CD4-positive, CD25-positive, alpha-beta regulatory T cell (primary cell): Measurements from ENCODE around the gene KCNF1. TPM values are rescaled to one million over a fixed set of nuclear protein-coding genes. Genes with fewer than 3 reads are reported as not detected.
A peak's percentile ranks its signal among the peaks of the same experiment; 100 is the strongest.
"Not testable (repeated sequence)": the region's sequence is repeated elsewhere in the genome, so short reads cannot be mapped to it uniquely, and the experiment has no call there.

Source experiments
- ATAC-seq, 2 donors: fragments of 150-1000 bp; cut with Tn5 transposase; one replicate each; pipeline ENCODE4 v1.10.0; 2021; ENCODE audit warnings: low read depth in 2 of 2, moderate number of reproducible peaks in 2 of 2, moderate library complexity in 1 of 2
- DNase-seq, 3 donors: peaks; one replicate each; pipeline versions ENCODE4 v3.0.0 to v3.0.0-alpha.2; 2012 to 2022; ENCODE audit warnings: mixed read lengths in 1 of 3
- H3K27ac ChIP-seq: one replicate; pipeline ENCODE4 v1.7.0; 2013; ENCODE audit warnings: mild to moderate bottlenecking, low read length; ENCODE audit not compliant: insufficient read depth, poor library complexity, severe bottlenecking
- H3K27me3 ChIP-seq: one replicate; pipeline ENCODE4 v1.7.0; 2013; ENCODE audit warnings: low read length; ENCODE audit not compliant: control insufficient read depth, insufficient read depth
- H3K36me3 ChIP-seq: one replicate; pipeline ENCODE4 v1.7.0; 2013; ENCODE audit warnings: mild to moderate bottlenecking, low read length, moderate library complexity; ENCODE audit not compliant: control insufficient read depth, insufficient read depth
- H3K4me1 ChIP-seq: 2 replicates; pipeline ENCODE4 v1.7.0; 2013; ENCODE audit warnings: mild to moderate bottlenecking, low read length; ENCODE audit not compliant: insufficient read depth, control insufficient read depth, poor library complexity, severe bottlenecking
- H3K4me3 ChIP-seq: one replicate; pipeline ENCODE4 v1.7.0; 2013; ENCODE audit warnings: low read depth, mild to moderate bottlenecking, low read length, moderate library complexity
- H3K9me3 ChIP-seq, 2 experiments: 1 replicate in 1 of 2; 2 replicates in 1 of 2; pipeline ENCODE4 v1.7.0; 2013; ENCODE audit warnings: low read length in 2 of 2, mild to moderate bottlenecking in 1 of 2, moderate library complexity in 1 of 2; ENCODE audit not compliant: control insufficient read depth in 2 of 2
- H3K27ac Mint-ChIP-seq, 3 donors: one replicate each; pipeline ENCODE4 v1.8.0; 2020 to 2022; ENCODE audit warnings: mild to moderate bottlenecking in 3 of 3, mixed read lengths in 3 of 3, moderate library complexity in 2 of 3
- H3K27me3 Mint-ChIP-seq: one replicate; pipeline ENCODE4 v1.8.0; 2022; ENCODE audit warnings: mild to moderate bottlenecking, mixed read lengths
- H3K36me3 Mint-ChIP-seq: one replicate; pipeline ENCODE4 v1.8.0; 2020; ENCODE audit warnings: mixed read lengths
- H3K4me1 Mint-ChIP-seq, 4 donors: one replicate each; pipeline ENCODE4 v1.8.0; 2020 to 2022; ENCODE audit warnings: mixed read lengths in 4 of 4, mild to moderate bottlenecking in 1 of 4
- H3K4me3 Mint-ChIP-seq, 4 donors: one replicate each; pipeline ENCODE4 v1.8.0; 2020 to 2022; ENCODE audit warnings: mild to moderate bottlenecking in 4 of 4, mixed read lengths in 4 of 4, moderate library complexity in 3 of 4
- H3K9me3 Mint-ChIP-seq, 7 donors: one replicate each; pipeline ENCODE4 v1.8.0; 2020 to 2022; ENCODE audit warnings: mixed read lengths in 7 of 7, mild to moderate bottlenecking in 3 of 7, moderate library complexity in 2 of 7
- polyA plus RNA-seq, 4 donors: library from polyadenylated mRNA; unstranded; fragments of 300-500 nt; fragmentation: Illumina TruSeq; gene quantifications; one replicate each; pipeline ENCODE4 v1.2.3, GENCODE V29; 2021
- total RNA-seq: library from RNA; stranded (reverse); gene quantifications from one replicate; pipeline ENCODE4 v1.2.3, GENCODE V29; 2022

The KCNF1 gene
- total and polyA plus RNA-seq, 5 donors from 2014 or later: not detected

- no peak for DNase-seq
- H3K27ac ChIP-seq: no peak overlapping the region
- H3K4me3 Mint-ChIP-seq: no peak overlapping the region
- H3K9me3 ChIP-seq: no peaks in the 10 kb centered on the region
- no peaks in the 10 kb centered on the region for H3K36me3 Mint-ChIP-seq
- H3K9me3 Mint-ChIP-seq: peaks cover 0 to 11% (median 0%) of the 10 kb centered on the region in 7 donors
- H3K27me3 ChIP-seq: peaks cover 4% of the 10 kb centered on the region
- ATAC-seq: no peak
- H3K4me1 Mint-ChIP-seq: peaks cover 0 to 4% (median 0%) of the 10 kb centered on the region in 4 donors
- H3K4me3 ChIP-seq: no peak overlapping the region
- no peaks in the 10 kb centered on the region for H3K36me3 ChIP-seq
- H3K27ac Mint-ChIP-seq: no peak overlapping the region
- H3K4me1 ChIP-seq: no peaks in the 10 kb centered on the region
- H3K27me3 Mint-ChIP-seq: no peaks in the 10 kb centered on the region
Observed at GRCh38 chr2:10954416-10954815, 42.7 kb downstream of the KCNF1 start.

DNA sequence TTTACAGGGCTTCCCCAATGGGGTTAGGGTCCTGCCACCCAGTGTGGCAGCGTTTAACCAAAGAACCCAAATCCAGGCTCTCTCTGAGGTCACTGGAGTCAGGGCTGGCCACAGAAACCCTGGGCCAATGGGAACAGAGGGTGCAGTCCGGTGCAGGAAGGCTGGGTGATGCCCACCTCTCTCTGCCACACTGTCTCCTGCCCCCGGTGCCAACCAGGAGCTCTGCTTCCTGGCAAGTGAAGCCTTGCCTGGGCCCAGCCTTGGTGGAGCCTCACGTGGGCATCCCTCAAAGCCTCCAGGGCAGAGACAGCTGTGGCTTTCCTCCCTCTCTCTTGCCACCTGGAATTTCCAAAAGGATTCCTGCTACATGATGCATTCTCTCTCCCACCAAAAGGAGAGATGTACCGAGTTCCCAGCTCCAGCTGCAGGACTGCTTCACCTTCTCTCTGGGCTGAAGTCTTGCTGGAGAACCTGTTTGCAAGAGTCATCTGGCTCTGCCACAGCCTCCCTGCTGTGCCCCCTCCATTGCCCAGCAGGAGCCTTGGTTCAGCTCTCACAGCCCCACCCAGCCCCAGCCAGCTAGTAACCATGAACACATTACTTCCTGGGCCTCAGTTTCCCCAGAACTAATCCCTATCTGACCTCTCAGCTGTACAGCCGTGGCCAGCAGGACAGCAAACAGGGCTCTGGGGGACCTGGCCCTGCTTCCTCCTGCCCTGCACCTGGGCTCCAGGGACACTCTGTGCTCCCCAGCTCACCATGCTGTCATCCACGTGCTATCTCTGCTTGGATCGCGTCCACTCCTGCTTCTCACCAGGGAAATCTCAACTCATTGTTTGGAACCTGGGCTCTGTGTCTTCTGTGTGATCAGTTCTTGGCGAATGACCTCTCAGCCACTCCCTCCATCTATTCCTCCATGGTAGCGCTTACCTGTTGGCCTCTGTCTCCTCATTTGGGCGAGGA, 43.4 kb downstream of the KCNF1 start:
- no peaks in the 10 kb centered on the region for H3K27me3 Mint-ChIP-seq
- Histone ChIP-seq H3K27me3 (peaks cover 4% of the 10 kb centered on the region), H3K9me3 (no peaks in the 10 kb centered on the region), H3K36me3 (no peaks in the 10 kb centered on the region), H3K4me1 (no peaks in the 10 kb centered on the region), H3K4me3 (no peak overlapping the region), H3K27ac (no peak overlapping the region)
- peak overlapping the region in 1 of 4 donors; percentile 9 for H3K4me3 Mint-ChIP-seq
- H3K9me3 Mint-ChIP-seq: peaks cover 0 to 7% (median 0%) of the 10 kb centered on the region in 7 donors
- ATAC-seq (no peak), DNase-seq (no peak)
- H3K27ac Mint-ChIP-seq: no peak overlapping the region
- no peaks in the 10 kb centered on the region for H3K36me3 Mint-ChIP-seq
- peaks cover 0 to 4% (median 0%) of the 10 kb centered on the region in 4 donors for H3K4me1 Mint-ChIP-seq

DNA sequence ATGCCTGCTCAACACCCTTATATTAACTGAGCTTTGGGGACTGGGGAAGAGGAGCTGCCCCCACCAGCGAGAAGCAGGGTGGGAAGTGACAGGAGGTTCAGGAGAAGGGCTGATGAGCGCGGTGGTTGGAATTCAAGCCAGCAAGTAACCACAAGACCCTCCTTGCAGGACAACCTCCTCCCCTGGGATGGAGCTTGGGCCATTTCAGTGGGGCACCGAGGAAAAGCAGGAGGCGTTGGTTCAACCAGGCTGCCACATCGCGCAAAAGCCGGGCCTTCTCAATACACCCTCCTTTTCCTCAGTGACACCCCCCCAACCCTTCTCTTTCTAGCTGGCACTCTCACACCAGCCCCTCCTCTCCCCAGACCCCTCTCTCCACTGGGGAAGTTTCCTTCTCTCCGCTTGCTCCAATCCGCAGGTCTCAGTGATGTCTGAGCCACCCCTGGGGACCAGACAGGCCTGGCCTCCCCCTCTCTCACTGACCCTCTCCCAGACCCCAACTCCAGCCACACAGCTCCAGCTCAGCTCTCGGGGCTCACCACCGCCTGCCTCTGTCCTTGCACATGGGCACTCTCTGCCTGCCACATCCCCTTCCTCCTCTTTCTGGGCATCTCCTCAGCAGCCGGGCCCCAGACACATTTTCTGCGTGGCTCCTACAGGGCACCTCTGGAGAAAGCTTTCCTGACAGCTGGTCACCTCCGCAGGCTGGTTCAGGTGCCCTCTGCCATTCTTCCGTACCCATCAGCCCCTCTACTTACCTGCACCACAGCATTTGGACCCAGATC, 44.5 kb downstream of the KCNF1 start:
- DNase-seq: no peak
- Mint-ChIP-seq H3K9me3 (peaks cover 0 to 7% (median 0%) of the 10 kb centered on the region in 7 donors), H3K27ac (no peak overlapping the region), H3K4me1 (peaks cover 0 to 4% (median 0%) of the 10 kb centered on the region in 4 donors), H3K36me3 (no peaks in the 10 kb centered on the region), H3K4me3 (peak overlapping the region in 1 of 4 donors; percentile 9), H3K27me3 (no peaks in the 10 kb centered on the region)
- Histone ChIP-seq H3K9me3 (no peaks in the 10 kb centered on the region), H3K27me3 (peaks cover 4% of the 10 kb centered on the region), H3K27ac (no peak overlapping the region), H3K4me3 (no peak overlapping the region), H3K36me3 (no peaks in the 10 kb centered on the region), H3K4me1 (no peaks in the 10 kb centered on the region)
- no peak for ATAC-seq

GRCh38 chr2:10957391-10957790, 45.7 kb downstream of the KCNF1 start:
- Histone ChIP-seq H3K4me3 (no peak overlapping the region), H3K27me3 (peaks cover 4% of the 10 kb centered on the region), H3K36me3 (no peaks in the 10 kb centered on the region), H3K9me3 (no peaks in the 10 kb centered on the region), H3K4me1 (no peaks in the 10 kb centered on the region), H3K27ac (no peak overlapping the region)
- ATAC-seq (no peak), DNase-seq (no peak)
- Mint-ChIP-seq H3K27ac (no peak overlapping the region), H3K27me3 (no peaks in the 10 kb centered on the region), H3K36me3 (no peaks in the 10 kb centered on the region), H3K9me3 (peaks cover 0 to 7% (median 0%) of the 10 kb centered on the region in 7 donors), H3K4me3 (no peak overlapping the region), H3K4me1 (peaks cover 0 to 4% (median 0%) of the 10 kb centered on the region in 4 donors)

DNA sequence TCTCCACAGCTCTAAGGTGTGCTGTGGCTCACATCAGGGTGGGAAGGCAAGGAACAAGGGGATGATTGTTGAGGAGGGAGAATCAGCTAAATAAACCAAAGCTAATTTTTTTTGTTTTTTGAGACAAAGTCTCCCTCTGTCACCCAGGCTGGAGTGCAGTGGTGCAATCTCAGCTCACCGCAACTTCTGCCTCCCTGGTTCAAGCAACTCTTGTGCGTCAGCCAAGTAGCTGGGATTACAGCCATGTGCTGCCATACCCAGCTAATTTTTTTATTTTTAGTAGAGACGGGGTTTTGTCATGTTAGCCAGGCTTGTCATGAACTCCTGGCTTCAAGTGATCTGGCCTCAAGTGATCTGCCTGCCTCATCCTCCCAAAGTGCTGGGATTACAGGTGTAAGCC, 46.7 kb downstream of the KCNF1 start:
- H3K4me3 Mint-ChIP-seq, H3K9me3 ChIP-seq, H3K4me1 ChIP-seq, H3K27ac ChIP-seq, H3K27ac Mint-ChIP-seq, H3K4me1 Mint-ChIP-seq, H3K4me3 ChIP-seq, H3K27me3 ChIP-seq, H3K27me3 Mint-ChIP-seq, H3K9me3 Mint-ChIP-seq, H3K36me3 ChIP-seq, DNase-seq, ATAC-seq, H3K36me3 Mint-ChIP-seq: not testable (repeated sequence)

- Mint-ChIP-seq H3K4me3 (no peak overlapping the region), H3K4me1 (no peaks in the 10 kb centered on the region), H3K36me3 (no peaks in the 10 kb centered on the region), H3K27ac (no peak overlapping the region), H3K27me3 (peaks cover 15% of the 10 kb centered on the region), H3K9me3 (peaks cover 0 to 3% (median 0%) of the 10 kb centered on the region in 7 donors)
- ATAC-seq: no peak
- Histone ChIP-seq H3K4me1 (no peaks in the 10 kb centered on the region), H3K27me3 (peaks cover 8% of the 10 kb centered on the region), H3K36me3 (no peaks in the 10 kb centered on the region), H3K9me3 (no peaks in the 10 kb centered on the region), H3K27ac (no peak overlapping the region), H3K4me3 (no peak overlapping the region)
- no peak for DNase-seq
Observed at GRCh38 chr2:10960606-10961489, 49.1 kb downstream of the KCNF1 start.

DNA sequence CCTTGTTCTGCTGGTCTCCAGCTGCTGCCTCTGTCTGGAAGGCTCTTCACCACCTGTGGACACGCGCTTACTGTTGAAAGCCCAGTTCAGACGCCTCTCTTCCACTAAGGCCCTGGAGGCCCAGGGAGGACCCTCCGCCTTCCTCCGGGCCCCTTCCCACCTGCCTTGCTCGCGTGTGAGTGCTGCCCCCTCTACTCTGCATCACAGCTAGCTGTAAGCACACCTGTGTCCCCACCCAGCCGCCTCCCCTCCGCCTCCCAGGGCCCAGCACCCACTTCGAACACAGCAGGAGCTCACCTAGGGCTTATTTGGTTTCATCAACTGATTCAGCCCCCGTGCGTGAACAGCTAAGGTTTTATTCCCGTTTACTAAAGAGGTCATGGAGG, 49.7 kb downstream of the KCNF1 start:
- H3K27ac Mint-ChIP-seq: no peak overlapping the region
- H3K27me3 Mint-ChIP-seq: peaks cover 15% of the 10 kb centered on the region
- H3K36me3 Mint-ChIP-seq: no peaks in the 10 kb centered on the region

More for the DNA sequence above, 49.7 kb downstream of the KCNF1 start:
- Histone ChIP-seq H3K4me1 (no peaks in the 10 kb centered on the region), H3K4me3 (no peak overlapping the region), H3K36me3 (no peaks in the 10 kb centered on the region), H3K9me3 (no peaks in the 10 kb centered on the region), H3K27me3 (peaks cover 8% of the 10 kb centered on the region), H3K27ac (no peak overlapping the region)
- ATAC-seq: no peak
- DNase-seq: no peak
- Mint-ChIP-seq H3K4me1 (no peaks in the 10 kb centered on the region), H3K4me3 (no peak overlapping the region), H3K9me3 (peaks cover 0 to 2% (median 0%) of the 10 kb centered on the region in 7 donors)
